ENCODE measurements around the gene CDKL2. TPM values are rescaled to one million over a fixed set of nuclear protein-coding genes. Genes with fewer than 3 reads are reported as not detected.

CDKL2 gene
- polyA plus RNA-seq, 1 donor from 2014 or later, result 25.7 TPM

DNA sequence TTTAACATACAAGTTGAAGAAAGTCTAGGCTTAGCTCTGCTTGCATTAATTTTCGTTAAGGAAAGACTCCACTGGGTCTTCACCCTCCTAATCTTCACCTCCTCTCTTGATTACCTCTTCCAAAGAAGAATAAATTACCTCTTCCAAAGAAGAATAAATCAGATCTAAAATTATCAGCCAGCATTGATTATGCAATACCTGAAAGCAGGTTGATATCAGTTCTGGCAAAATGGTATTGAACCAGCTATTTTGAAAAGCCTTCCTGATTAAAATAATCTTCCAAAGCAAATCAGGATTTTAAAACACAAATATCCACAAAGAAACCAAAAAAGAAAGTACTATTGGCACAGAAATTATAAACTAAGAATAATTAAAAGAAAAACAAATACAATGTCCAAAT, 36.9 kb downstream of the CDKL2 start:
- no peaks in the 10 kb centered on the region for H4K20me1 ChIP-seq (ENCODE audit: insufficient read depth)
- H3K4me3 ChIP-seq (ENCODE audit: low read length), result no peak overlapping the region
- no peak overlapping the region for H2AFZ ChIP-seq (ENCODE audit: low read depth, low read length)
- TF ChIP-seq POLR2AphosphoS5 (IDR thresholded peaks at IDR 0.05) (no peak), EP300 (conservative IDR thresholded peaks at IDR 0.05; ENCODE audit: poor library complexity, severe bottlenecking) (no peak), SMC3 (conservative IDR thresholded peaks at IDR 0.05; ENCODE audit: poor library complexity) (no peak), TAF1 (IDR thresholded peaks at IDR 0.05; ENCODE audit: low read depth) (no peak), RAD21 (conservative IDR thresholded peaks at IDR 0.05) (no peak), EZH2 (IDR thresholded peaks at IDR 0.05; ENCODE audit: borderline replicate concordance, insufficient read depth, low read length, poor library complexity, severe bottlenecking) (no peak), MXI1 (conservative IDR thresholded peaks at IDR 0.05; ENCODE audit: poor library complexity, severe bottlenecking) (no peak)
- TF ChIP-seq, protein P1, sequence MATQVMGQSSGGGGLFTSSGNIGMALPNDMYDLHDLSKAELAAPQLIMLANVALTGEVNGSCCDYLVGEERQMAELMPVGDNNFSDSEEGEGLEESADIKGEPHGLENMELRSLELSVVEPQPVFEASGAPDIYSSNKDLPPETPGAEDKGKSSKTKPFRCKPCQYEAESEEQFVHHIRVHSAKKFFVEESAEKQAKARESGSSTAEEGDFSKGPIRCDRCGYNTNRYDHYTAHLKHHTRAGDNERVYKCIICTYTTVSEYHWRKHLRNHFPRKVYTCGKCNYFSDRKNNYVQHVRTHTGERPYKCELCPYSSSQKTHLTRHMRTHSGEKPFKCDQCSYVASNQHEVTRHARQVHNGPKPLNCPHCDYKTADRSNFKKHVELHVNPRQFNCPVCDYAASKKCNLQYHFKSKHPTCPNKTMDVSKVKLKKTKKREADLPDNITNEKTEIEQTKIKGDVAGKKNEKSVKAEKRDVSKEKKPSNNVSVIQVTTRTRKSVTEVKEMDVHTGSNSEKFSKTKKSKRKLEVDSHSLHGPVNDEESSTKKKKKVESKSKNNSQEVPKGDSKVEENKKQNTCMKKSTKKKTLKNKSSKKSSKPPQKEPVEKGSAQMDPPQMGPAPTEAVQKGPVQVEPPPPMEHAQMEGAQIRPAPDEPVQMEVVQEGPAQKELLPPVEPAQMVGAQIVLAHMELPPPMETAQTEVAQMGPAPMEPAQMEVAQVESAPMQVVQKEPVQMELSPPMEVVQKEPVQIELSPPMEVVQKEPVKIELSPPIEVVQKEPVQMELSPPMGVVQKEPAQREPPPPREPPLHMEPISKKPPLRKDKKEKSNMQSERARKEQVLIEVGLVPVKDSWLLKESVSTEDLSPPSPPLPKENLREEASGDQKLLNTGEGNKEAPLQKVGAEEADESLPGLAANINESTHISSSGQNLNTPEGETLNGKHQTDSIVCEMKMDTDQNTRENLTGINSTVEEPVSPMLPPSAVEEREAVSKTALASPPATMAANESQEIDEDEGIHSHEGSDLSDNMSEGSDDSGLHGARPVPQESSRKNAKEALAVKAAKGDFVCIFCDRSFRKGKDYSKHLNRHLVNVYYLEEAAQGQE (IDR thresholded peaks at IDR 0.05; ENCODE audit: borderline replicate concordance), result no peak
- TF ChIP-seq, protein P2, sequence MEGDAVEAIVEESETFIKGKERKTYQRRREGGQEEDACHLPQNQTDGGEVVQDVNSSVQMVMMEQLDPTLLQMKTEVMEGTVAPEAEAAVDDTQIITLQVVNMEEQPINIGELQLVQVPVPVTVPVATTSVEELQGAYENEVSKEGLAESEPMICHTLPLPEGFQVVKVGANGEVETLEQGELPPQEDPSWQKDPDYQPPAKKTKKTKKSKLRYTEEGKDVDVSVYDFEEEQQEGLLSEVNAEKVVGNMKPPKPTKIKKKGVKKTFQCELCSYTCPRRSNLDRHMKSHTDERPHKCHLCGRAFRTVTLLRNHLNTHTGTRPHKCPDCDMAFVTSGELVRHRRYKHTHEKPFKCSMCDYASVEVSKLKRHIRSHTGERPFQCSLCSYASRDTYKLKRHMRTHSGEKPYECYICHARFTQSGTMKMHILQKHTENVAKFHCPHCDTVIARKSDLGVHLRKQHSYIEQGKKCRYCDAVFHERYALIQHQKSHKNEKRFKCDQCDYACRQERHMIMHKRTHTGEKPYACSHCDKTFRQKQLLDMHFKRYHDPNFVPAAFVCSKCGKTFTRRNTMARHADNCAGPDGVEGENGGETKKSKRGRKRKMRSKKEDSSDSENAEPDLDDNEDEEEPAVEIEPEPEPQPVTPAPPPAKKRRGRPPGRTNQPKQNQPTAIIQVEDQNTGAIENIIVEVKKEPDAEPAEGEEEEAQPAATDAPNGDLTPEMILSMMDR (IDR thresholded peaks at IDR 0.05; ENCODE audit: poor library complexity, severe bottlenecking), result no peak
- H3K27ac ChIP-seq (ENCODE audit: low read length), result no peak overlapping the region
- H3K9me2 ChIP-seq (ENCODE audit: insufficient read depth, low read length), result no peaks in the 10 kb centered on the region
- H3F3A ChIP-seq (ENCODE audit: insufficient read depth, low read length, poor library complexity, severe bottlenecking), result no peaks in the 10 kb centered on the region
- H3K27me3 ChIP-seq (ENCODE audit: insufficient read depth, low read depth, low read length), result no peaks in the 10 kb centered on the region
- H3K79me2 ChIP-seq (replicated peaks; ENCODE audit: insufficient read depth, low read length), result no peaks in the 10 kb centered on the region
- H3K4me2 ChIP-seq (ENCODE audit: low read length), result no peak overlapping the region
- no peaks in the 10 kb centered on the region for H3K9me3 ChIP-seq (ENCODE audit: low read length)
- H3K9ac ChIP-seq (ENCODE audit: low read length), result no peak overlapping the region
- H3K36me3 ChIP-seq (ENCODE audit: insufficient read depth, low read length), result no peaks in the 10 kb centered on the region

DNA sequence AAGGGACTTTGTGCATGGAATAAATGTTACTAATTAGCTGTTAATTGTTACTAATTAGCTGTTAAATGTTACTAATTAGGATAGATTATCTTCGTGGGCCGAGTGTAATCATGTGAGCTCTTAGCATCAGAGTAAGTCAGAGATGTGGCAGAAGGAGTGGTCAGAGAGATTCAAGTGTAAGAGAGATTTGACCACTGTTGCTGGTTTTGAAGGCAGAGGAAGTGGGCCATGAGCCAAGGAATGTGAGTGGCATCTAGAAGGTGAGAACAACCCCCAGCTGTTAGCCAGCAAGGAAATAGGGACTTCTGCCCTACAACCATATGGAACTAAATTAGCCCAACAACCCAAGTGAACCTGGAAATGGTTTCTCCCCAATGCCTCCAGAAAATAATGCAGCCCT, 46.3 kb downstream of the CDKL2 start:
- TF ChIP-seq EP300 (conservative IDR thresholded peaks at IDR 0.05; ENCODE audit: poor library complexity, severe bottlenecking) (no peak), MXI1 (conservative IDR thresholded peaks at IDR 0.05; ENCODE audit: poor library complexity, severe bottlenecking) (no peak), TAF1 (IDR thresholded peaks at IDR 0.05; ENCODE audit: low read depth) (no peak), POLR2AphosphoS5 (IDR thresholded peaks at IDR 0.05) (no peak), SMC3 (conservative IDR thresholded peaks at IDR 0.05; ENCODE audit: poor library complexity) (no peak), RAD21 (conservative IDR thresholded peaks at IDR 0.05) (no peak), EZH2 (IDR thresholded peaks at IDR 0.05; ENCODE audit: borderline replicate concordance, insufficient read depth, low read length, poor library complexity, severe bottlenecking) (no peak)
- TF ChIP-seq, protein P1 (IDR thresholded peaks at IDR 0.05; ENCODE audit: borderline replicate concordance), result no peak
- TF ChIP-seq, protein P2 (IDR thresholded peaks at IDR 0.05; ENCODE audit: poor library complexity, severe bottlenecking), result no peak
- no peak overlapping the region for H3K9ac ChIP-seq (ENCODE audit: low read length)
- no peaks in the 10 kb centered on the region for H3K9me3 ChIP-seq (ENCODE audit: low read length)
- H2AFZ ChIP-seq (ENCODE audit: low read depth, low read length), result no peak overlapping the region
- no peaks in the 10 kb centered on the region for H3K9me2 ChIP-seq (ENCODE audit: insufficient read depth, low read length)
- no peaks in the 10 kb centered on the region for H3K27me3 ChIP-seq (ENCODE audit: insufficient read depth, low read depth, low read length)
- no peak overlapping the region for H3K4me3 ChIP-seq (ENCODE audit: low read length)
- H3K27ac ChIP-seq (ENCODE audit: low read length), result no peak overlapping the region
- H3K79me2 ChIP-seq (replicated peaks; ENCODE audit: insufficient read depth, low read length), result no peaks in the 10 kb centered on the region
- no peaks in the 10 kb centered on the region for H4K20me1 ChIP-seq (ENCODE audit: insufficient read depth)
- H3F3A ChIP-seq (ENCODE audit: insufficient read depth, low read length, poor library complexity, severe bottlenecking), result no peaks in the 10 kb centered on the region
- no peaks in the 10 kb centered on the region for H3K36me3 ChIP-seq (ENCODE audit: insufficient read depth, low read length)
- no peak overlapping the region for H3K4me2 ChIP-seq (ENCODE audit: low read length)

All from neural cell (in vitro differentiated cells).